ENCODE measurements around the gene PANK2. TPM values are rescaled to one million over a fixed set of nuclear protein-coding genes. Genes with fewer than 3 reads are reported as not detected.
A peak's percentile ranks its signal among the peaks of the same experiment; 100 is the strongest.
"Not testable (repeated sequence)": the region's sequence is repeated elsewhere in the genome, so short reads cannot be mapped to it uniquely, and the experiment has no call there.

The PANK2 gene
- polyA plus RNA-seq, 3 donors: 32.8 to 38.6 (median 36.6) TPM

- no peak for DNase-seq (ENCODE audit: extremely low read depth in 1 of 11, low read depth in 9 of 11, low spot score in 4 of 11)
These were observed 26.9 kb upstream of the PANK2 start for GRCh38 chr20:3862333-3862732.

- no peak for DNase-seq (ENCODE audit: extremely low read depth in 1 of 11, low read depth in 9 of 11, low spot score in 4 of 11)
These were observed 25.9 kb upstream of the PANK2 start for GRCh38 chr20:3863317-3863716.

GRCh38 chr20:3864518-3864917 lies 24.7 kb upstream of the PANK2 start:
- no peak for DNase-seq (ENCODE audit: extremely low read depth in 1 of 11, low read depth in 9 of 11, low spot score in 4 of 11)

- DNase-seq (ENCODE audit: extremely low read depth in 1 of 11, low read depth in 9 of 11, low spot score in 4 of 11): no peak
These were observed 23.9 kb upstream of the PANK2 start for GRCh38 chr20:3865152-3865886.

- DNase-seq (ENCODE audit: extremely low read depth in 1 of 11, low read depth in 9 of 11, low spot score in 4 of 11): no peak
These were observed 23.2 kb upstream of the PANK2 start for GRCh38 chr20:3865887-3866407.

GRCh38 chr20:3866464-3866863 lies 22.7 kb upstream of the PANK2 start:
- DNase-seq (ENCODE audit: extremely low read depth in 1 of 11, low read depth in 9 of 11, low spot score in 4 of 11): no peak

GRCh38 chr20:3867802-3868201 lies 21.4 kb upstream of the PANK2 start:
- no peak for DNase-seq (ENCODE audit: extremely low read depth in 1 of 11, low read depth in 9 of 11, low spot score in 4 of 11)

- DNase-seq (ENCODE audit: extremely low read depth in 1 of 11, low read depth in 9 of 11, low spot score in 4 of 11): no peak
These were observed 19.1 kb upstream of the PANK2 start for GRCh38 chr20:3869839-3870634.

- no peak for DNase-seq (ENCODE audit: extremely low read depth in 1 of 11, low read depth in 9 of 11, low spot score in 4 of 11)
These were observed 17.5 kb upstream of the PANK2 start for GRCh38 chr20:3871550-3872265.

- no peak for DNase-seq (ENCODE audit: extremely low read depth in 1 of 11, low read depth in 9 of 11, low spot score in 4 of 11)
These were observed 15.7 kb upstream of the PANK2 start for GRCh38 chr20:3873507-3873906.

GRCh38 chr20:3874194-3874844 lies 14.9 kb upstream of the PANK2 start:
- no peak for DNase-seq (ENCODE audit: extremely low read depth in 1 of 11, low read depth in 9 of 11, low spot score in 4 of 11)

- DNase-seq (ENCODE audit: extremely low read depth in 1 of 11, low read depth in 9 of 11, low spot score in 4 of 11): no peak
These were observed 13.7 kb upstream of the PANK2 start for GRCh38 chr20:3875378-3875974.

- peak in 1 of 11 donors; percentile 37 for DNase-seq (ENCODE audit: extremely low read depth in 1 of 11, low read depth in 9 of 11, low spot score in 4 of 11)
These were observed 13.2 kb upstream of the PANK2 start for GRCh38 chr20:3876000-3876399.

GRCh38 chr20:3876676-3877075 lies 12.5 kb upstream of the PANK2 start:
- DNase-seq (ENCODE audit: extremely low read depth in 1 of 11, low read depth in 9 of 11, low spot score in 4 of 11): no peak

- not testable (repeated sequence) for DNase-seq (ENCODE audit: extremely low read depth in 1 of 11, low read depth in 9 of 11, low spot score in 4 of 11)
These were observed 10.3 kb upstream of the PANK2 start for GRCh38 chr20:3878921-3879274.

- DNase-seq (ENCODE audit: extremely low read depth in 1 of 11, low read depth in 9 of 11, low spot score in 4 of 11): no peak
These were observed 3.5 kb upstream of the PANK2 start for GRCh38 chr20:3885715-3886114.

- DNase-seq (ENCODE audit: extremely low read depth in 1 of 11, low read depth in 9 of 11, low spot score in 4 of 11): no peak
These were observed 1.1 kb upstream of the PANK2 start for GRCh38 chr20:3887876-3888620.
